H9 (cell line): Measurements from ENCODE around the gene VSIG8. TPM values are rescaled to one million over a fixed set of nuclear protein-coding genes. Genes with fewer than 3 reads are reported as not detected.

ENCODE experiments used
- DNase-seq: peaks from one replicate; pipeline ENCODE4 v3.0.0-alpha.2; 2017
- H2AFZ ChIP-seq: one replicate; pipeline ENCODE4 v1.6.1; 2013; ENCODE audit warnings: mild to moderate bottlenecking, low read length, control low read depth, moderate library complexity
- H2AK5ac ChIP-seq: 2 replicates; pipeline ENCODE4 v1.6.1; 2013; ENCODE audit warnings: low read length, control low read depth, mixed read lengths; ENCODE audit not compliant: insufficient read length
- H2BK120ac ChIP-seq: one replicate; pipeline ENCODE4 v1.6.1; 2013; ENCODE audit warnings: low read depth, mild to moderate bottlenecking, low read length, control low read depth, inconsistent platforms; ENCODE audit not compliant: poor library complexity, severe bottlenecking
- H2BK12ac ChIP-seq: 2 replicates; pipeline ENCODE4 v1.6.1; 2013; ENCODE audit warnings: low read length, control low read depth, mixed read lengths, low read depth; ENCODE audit not compliant: insufficient read length
- H2BK15ac ChIP-seq: 2 replicates; pipeline ENCODE4 v1.6.1; 2013; ENCODE audit warnings: low read depth, low read length, control low read depth
- H2BK20ac ChIP-seq: one replicate; pipeline ENCODE4 v1.6.1; 2013; ENCODE audit warnings: low read depth, mild to moderate bottlenecking, low read length, control low read depth, inconsistent platforms; ENCODE audit not compliant: poor library complexity, severe bottlenecking
- H2BK5ac ChIP-seq: 2 replicates; pipeline ENCODE4 v1.6.1; 2013; ENCODE audit warnings: low read length, control low read depth, mixed read lengths; ENCODE audit not compliant: insufficient read length
- H3K14ac ChIP-seq: 2 replicates; pipeline ENCODE4 v1.6.1; 2013; ENCODE audit warnings: low read length, control low read depth; ENCODE audit not compliant: insufficient read depth
- H3K18ac ChIP-seq: 2 replicates; pipeline ENCODE4 v1.6.1; 2013; ENCODE audit warnings: low read depth, mild to moderate bottlenecking, mixed read lengths, low read length, control low read depth; ENCODE audit not compliant: insufficient read length
- H3K23ac ChIP-seq: 2 replicates; pipeline ENCODE4 v1.6.1; 2013; ENCODE audit warnings: low read length, control low read depth, mixed read lengths, low read depth; ENCODE audit not compliant: insufficient read length
- H3K23me2 ChIP-seq: 2 replicates; pipeline ENCODE4 v1.6.1; 2013; ENCODE audit warnings: low read depth, mild to moderate bottlenecking, mixed read lengths, low read length, control low read depth; ENCODE audit not compliant: insufficient read length, poor library complexity, severe bottlenecking
- H3K27ac ChIP-seq: 2 replicates; pipeline ENCODE4 v1.5.1; 2013; ENCODE audit warnings: low read length, control low read depth, mixed read lengths, low read depth; ENCODE audit not compliant: insufficient read length
- H3K27me3 ChIP-seq: 2 replicates; pipeline ENCODE4 v1.6.1; 2013; ENCODE audit warnings: low read length, control low read depth, inconsistent platforms; ENCODE audit not compliant: insufficient read depth
- H3K4ac ChIP-seq: 2 replicates; pipeline ENCODE4 v1.6.1; 2013; ENCODE audit warnings: low read depth, mild to moderate bottlenecking, control low read depth, inconsistent platforms, low read length, moderate library complexity
- H3K4me1 ChIP-seq: 2 replicates; pipeline ENCODE4 v1.6.1; 2013; ENCODE audit warnings: low read length, control low read depth, inconsistent platforms; ENCODE audit not compliant: insufficient read depth
- H3K4me2 ChIP-seq: 2 replicates; pipeline ENCODE4 v1.6.1; 2013; ENCODE audit warnings: low read length, control low read depth, mixed read lengths; ENCODE audit not compliant: insufficient read length, insufficient read depth
- H3K56ac ChIP-seq: 2 replicates; pipeline ENCODE4 v1.6.1; 2013; ENCODE audit warnings: low read depth, mild to moderate bottlenecking, mixed read lengths, low read length, control low read depth; ENCODE audit not compliant: insufficient read length
- H3K79me1 ChIP-seq: 2 replicates; pipeline ENCODE4 v1.6.1; 2013; ENCODE audit warnings: low read depth, mild to moderate bottlenecking, moderate library complexity, low read length, control low read depth, inconsistent platforms; ENCODE audit not compliant: insufficient read depth, poor library complexity, severe bottlenecking
- H3K79me2 ChIP-seq: 2 replicates; pipeline ENCODE4 v1.6.1; 2013; ENCODE audit warnings: low read length, control low read depth, inconsistent platforms; ENCODE audit not compliant: insufficient read depth
- H3K9ac ChIP-seq: 2 replicates; pipeline ENCODE4 v1.6.1; 2013; ENCODE audit warnings: low read length, control low read depth, mixed read lengths; ENCODE audit not compliant: insufficient read length; ENCODE audit errors: extremely low read depth
- H3K9me3 ChIP-seq: one replicate; pipeline ENCODE4 v1.6.1; 2013; ENCODE audit warnings: low read depth, low read length, inconsistent platforms; ENCODE audit not compliant: control insufficient read depth
- H3T11ph ChIP-seq: one replicate; pipeline ENCODE4 v1.6.1; 2013; ENCODE audit warnings: mild to moderate bottlenecking, low read length, control low read depth, inconsistent platforms
- H4K20me1 ChIP-seq: one replicate; pipeline ENCODE4 v1.6.1; 2013; ENCODE audit not compliant: control insufficient read depth, insufficient read length, insufficient read depth
- H4K5ac ChIP-seq: 2 replicates; pipeline ENCODE4 v1.6.1; 2013; ENCODE audit warnings: low read depth, mild to moderate bottlenecking, mixed read lengths, low read length, control low read depth; ENCODE audit not compliant: insufficient read length
- H4K8ac ChIP-seq: replicated peaks from 2 replicates; pipeline ENCODE4 v1.6.1; 2013; ENCODE audit warnings: low read length, control low read depth, mixed read lengths, low read depth; ENCODE audit not compliant: insufficient read length
- H4K91ac ChIP-seq: 2 replicates; pipeline ENCODE4 v1.6.1; 2013; ENCODE audit warnings: low read depth, mild to moderate bottlenecking, moderate library complexity, mixed read lengths, low read length, control low read depth; ENCODE audit not compliant: insufficient read length
- H3K27ac Mint-ChIP-seq, 3 experiments: 2 replicates in 2 of 3; 3 replicates in 1 of 3; pipeline ENCODE4 v1.8.0; 2020 to 2021; ENCODE audit warnings: mixed read lengths in 3 of 3, mild to moderate bottlenecking in 1 of 3, moderate library complexity in 1 of 3
- H3K27me3 Mint-ChIP-seq: 2 replicates; pipeline ENCODE4 v1.8.0; 2021; ENCODE audit warnings: low read depth, mild to moderate bottlenecking, moderate library complexity, mixed read lengths
- H3K36me3 Mint-ChIP-seq, 3 experiments: 2 replicates in 2 of 3; 3 replicates in 1 of 3; pipeline ENCODE4 v1.8.0; 2020 to 2021; ENCODE audit warnings: low read depth in 3 of 3, mixed read lengths in 3 of 3; ENCODE audit not compliant: insufficient read depth in 1 of 3
- H3K4me1 Mint-ChIP-seq, 2 experiments: 2 replicates each; pipeline ENCODE4 v1.8.0; 2020; ENCODE audit warnings: mixed read lengths in 2 of 2
- H3K4me3 Mint-ChIP-seq, 2 experiments: 2 replicates in 1 of 2; 3 replicates in 1 of 2; pipeline ENCODE4 v1.8.0; 2020 to 2021; ENCODE audit warnings: mild to moderate bottlenecking in 2 of 2, mixed read lengths in 2 of 2, moderate library complexity in 1 of 2
- H3K9me3 Mint-ChIP-seq, 2 experiments: 2 replicates in 1 of 2; 3 replicates in 1 of 2; pipeline ENCODE4 v1.8.0; 2020; ENCODE audit warnings: mild to moderate bottlenecking in 2 of 2, mixed read lengths in 2 of 2, moderate library complexity in 1 of 2
- WGBS: extraction: QIAGEN DNeasy Blood & Tissue Kit; methylation state at CpG from one replicate; pipeline ENCODE4 v1.1.7; 2013; ENCODE audit warnings: missing lambda C conversion rate, low lambda C conversion rate, mixed read lengths; ENCODE audit not compliant: insufficient read length; ENCODE audit errors: extremely low coverage; 5-methylcytosine and 5-hydroxymethylcytosine counted together
- total RNA-seq: library from RNA; stranded (reverse); gene quantifications from 2 replicates; pipeline ENCODE4 v1.2.1, GENCODE V29; 2021
- TF ChIP-seq, protein P1 (sequence below): fragments of 200-600 bp; sonication (generic); conservative IDR thresholded peaks from 3 replicates; pipeline ENCODE4 v1.8.0; 2021; ENCODE audit warnings: antibody characterized with exemption, mild to moderate bottlenecking

VSIG8 gene
- total RNA-seq, 1 experiment from 2014 or later = not detected

DNA sequence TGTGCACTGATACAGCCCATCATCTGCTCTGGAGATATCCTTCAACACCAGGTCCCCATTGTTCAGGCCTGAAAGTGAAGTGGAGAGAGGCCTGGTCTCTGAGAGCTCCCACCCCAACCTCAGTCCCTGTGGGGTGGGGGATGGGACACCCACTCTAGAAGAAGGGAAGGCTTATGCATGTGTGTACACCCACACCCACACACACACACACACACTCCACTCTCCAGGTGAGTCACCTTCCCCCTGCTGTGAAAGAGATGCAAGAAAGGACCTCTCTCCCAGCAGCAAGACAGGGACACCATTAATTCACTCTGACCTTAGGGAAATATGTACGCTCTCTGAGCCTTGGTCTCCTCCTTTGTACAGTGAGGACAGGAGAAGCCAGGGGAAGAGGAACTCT, 5.9 kb downstream of the VSIG8 start:
- Histone ChIP-seq H2BK120ac (no peak overlapping the region), H3K23me2 (peaks cover 6% of the 10 kb centered on the region), H4K8ac (no peak overlapping the region), H2BK20ac (no peak overlapping the region), H3T11ph (no peak overlapping the region), H3K4ac (no peak overlapping the region), H3K27me3 (peaks cover 6% of the 10 kb centered on the region; the same call in 1 of the 2 replicates), H3K23ac (no peak overlapping the region), H3K18ac (no peak overlapping the region), H3K9ac (no peak overlapping the region), H2AK5ac (no peak overlapping the region), H2AFZ (no peak overlapping the region), H2BK5ac (no peak overlapping the region), H3K9me3 (no peaks in the 10 kb centered on the region), H3K79me1 (no peaks in the 10 kb centered on the region), H3K56ac (no peak overlapping the region), H2BK12ac (no peak overlapping the region), H3K4me1 (no peaks in the 10 kb centered on the region), H4K91ac (no peak overlapping the region), H3K27ac (no peak overlapping the region), H4K5ac (no peak overlapping the region), H3K79me2 (no peaks in the 10 kb centered on the region), H3K14ac (no peak overlapping the region), H2BK15ac (no peak overlapping the region), H4K20me1 (no peaks in the 10 kb centered on the region), H3K4me2 (no peak overlapping the region)
- H3K4me1 Mint-ChIP-seq = peaks cover 13 to 14% of the 10 kb centered on the region in 2 experiments
- no peaks in the 10 kb centered on the region for H3K36me3 Mint-ChIP-seq
- no peak overlapping the region for H3K27ac Mint-ChIP-seq
- peaks cover 52% of the 10 kb centered on the region for H3K27me3 Mint-ChIP-seq
- H3K9me3 Mint-ChIP-seq = no peaks in the 10 kb centered on the region
- TF ChIP-seq, protein P1, sequence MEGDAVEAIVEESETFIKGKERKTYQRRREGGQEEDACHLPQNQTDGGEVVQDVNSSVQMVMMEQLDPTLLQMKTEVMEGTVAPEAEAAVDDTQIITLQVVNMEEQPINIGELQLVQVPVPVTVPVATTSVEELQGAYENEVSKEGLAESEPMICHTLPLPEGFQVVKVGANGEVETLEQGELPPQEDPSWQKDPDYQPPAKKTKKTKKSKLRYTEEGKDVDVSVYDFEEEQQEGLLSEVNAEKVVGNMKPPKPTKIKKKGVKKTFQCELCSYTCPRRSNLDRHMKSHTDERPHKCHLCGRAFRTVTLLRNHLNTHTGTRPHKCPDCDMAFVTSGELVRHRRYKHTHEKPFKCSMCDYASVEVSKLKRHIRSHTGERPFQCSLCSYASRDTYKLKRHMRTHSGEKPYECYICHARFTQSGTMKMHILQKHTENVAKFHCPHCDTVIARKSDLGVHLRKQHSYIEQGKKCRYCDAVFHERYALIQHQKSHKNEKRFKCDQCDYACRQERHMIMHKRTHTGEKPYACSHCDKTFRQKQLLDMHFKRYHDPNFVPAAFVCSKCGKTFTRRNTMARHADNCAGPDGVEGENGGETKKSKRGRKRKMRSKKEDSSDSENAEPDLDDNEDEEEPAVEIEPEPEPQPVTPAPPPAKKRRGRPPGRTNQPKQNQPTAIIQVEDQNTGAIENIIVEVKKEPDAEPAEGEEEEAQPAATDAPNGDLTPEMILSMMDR = no peak
- DNase-seq = no peak
- WGBS = no CpG with 5 or more reads among the region's 1 CpG
- no peak overlapping the region; a peak in 1 of 5 replicates for H3K4me3 Mint-ChIP-seq
